Hepatocyte (in vitro differentiated cells): ENCODE measurements around the gene LRMDA. TPM values are rescaled to one million over a fixed set of nuclear protein-coding genes. Genes with fewer than 3 reads are reported as not detected.

ENCODE experiments used
- DNase-seq: peaks from one replicate; pipeline ENCODE4 v3.0.0-alpha.2; 2016; ENCODE audit warnings: low spot score
- H2AFZ ChIP-seq: fragments of 200-600 bp; sonication (generic); 2 replicates; pipeline ENCODE4 v1.6.0; 2016; ENCODE audit warnings: antibody characterized with exemption, mild to moderate bottlenecking
- H3K27ac ChIP-seq: fragments of 200-600 bp; sonication (generic); 2 replicates; pipeline ENCODE4 v1.5.1; 2016; ENCODE audit warnings: mild to moderate bottlenecking
- H3K27me3 ChIP-seq: fragments of 200-600 bp; sonication (generic); 2 replicates; pipeline ENCODE4 v1.6.1; 2016
- H3K36me3 ChIP-seq: fragments of 200-600 bp; sonication (generic); replicated peaks from 2 replicates; pipeline ENCODE4 v1.5.1; 2016; ENCODE audit warnings: low read depth; ENCODE audit not compliant: insufficient read depth
- H3K4me1 ChIP-seq: fragments of 200-600 bp; sonication (generic); 2 replicates; pipeline ENCODE4 v1.5.1; 2016; ENCODE audit warnings: mild to moderate bottlenecking, moderate library complexity; ENCODE audit not compliant: insufficient read depth
- H3K4me2 ChIP-seq: fragments of 200-600 bp; sonication (generic); 2 replicates; pipeline ENCODE4 v1.6.0; 2016
- H3K4me3 ChIP-seq: fragments of 200-600 bp; sonication (generic); 2 replicates; pipeline ENCODE4 v1.5.1; 2016; ENCODE audit warnings: mild to moderate bottlenecking
- H3K79me2 ChIP-seq: fragments of 200-600 bp; sonication (generic); 2 replicates; pipeline ENCODE4 v1.6.0; 2017; ENCODE audit warnings: mild to moderate bottlenecking
- H3K9me2 ChIP-seq: fragments of 200-600 bp; sonication (generic); replicated peaks from 2 replicates; pipeline ENCODE4 v1.6.0; 2017; ENCODE audit warnings: mild to moderate bottlenecking; ENCODE audit not compliant: insufficient read depth
- H3K9me3 ChIP-seq: fragments of 200-600 bp; sonication (generic); 2 replicates; pipeline ENCODE4 v1.5.1; 2016; ENCODE audit warnings: low read depth, mild to moderate bottlenecking
- H4K20me1 ChIP-seq: fragments of 200-600 bp; sonication (generic); 2 replicates; pipeline ENCODE4 v1.6.0; 2016; ENCODE audit warnings: mild to moderate bottlenecking; ENCODE audit not compliant: insufficient read depth, poor library complexity, severe bottlenecking
- EZH2 ChIP-seq: fragments of 200-600 bp; sonication (generic); IDR thresholded peaks from 2 replicates; pipeline ENCODE4 v1.6.1; 2016; ENCODE audit warnings: antibody characterized with exemption, mild to moderate bottlenecking, borderline replicate concordance
- EZH2phosphoT487 ChIP-seq: fragments of 200-600 bp; sonication (generic); IDR thresholded peaks from one replicate; pipeline ENCODE4 v1.6.1; 2018; ENCODE audit warnings: antibody characterized with exemption, mild to moderate bottlenecking, low read depth, moderate library complexity; ENCODE audit not compliant: unreplicated experiment, severe bottlenecking
- whole genome bisulfite sequencing: methylation state at CpG from one replicate; pipeline ENCODE4 v1.1.6; 2016; ENCODE audit warnings: low lambda C conversion rate; ENCODE audit errors: missing lambda C conversion rate; 5-methylcytosine and 5-hydroxymethylcytosine counted together
- polyA plus RNA-seq: library from polyadenylated mRNA; unstranded; fragments of >200 nt; fragmentation: Nextera tagmentation; extraction: Ambion mirVana; gene quantifications from 2 replicates; pipeline ENCODE4 v1.2.1, GENCODE V29; 2016
- total RNA-seq: library from RNA; depleted of rRNA; stranded (reverse); fragments of >200 nt; gene quantifications from 2 replicates; pipeline ENCODE4 v1.2.3, GENCODE V29; 2014
- TF ChIP-seq, protein P1 (sequence below): fragments of 200-600 bp; sonication (generic); IDR thresholded peaks from 2 replicates; pipeline ENCODE4 v1.5.1; 2016; ENCODE audit warnings: antibody characterized with exemption, mild to moderate bottlenecking; ENCODE audit not compliant: poor library complexity

The LRMDA gene
- total and polyA plus RNA-seq, 2 experiments from 2014 or later: 5.6 to 15.7 TPM

DNA sequence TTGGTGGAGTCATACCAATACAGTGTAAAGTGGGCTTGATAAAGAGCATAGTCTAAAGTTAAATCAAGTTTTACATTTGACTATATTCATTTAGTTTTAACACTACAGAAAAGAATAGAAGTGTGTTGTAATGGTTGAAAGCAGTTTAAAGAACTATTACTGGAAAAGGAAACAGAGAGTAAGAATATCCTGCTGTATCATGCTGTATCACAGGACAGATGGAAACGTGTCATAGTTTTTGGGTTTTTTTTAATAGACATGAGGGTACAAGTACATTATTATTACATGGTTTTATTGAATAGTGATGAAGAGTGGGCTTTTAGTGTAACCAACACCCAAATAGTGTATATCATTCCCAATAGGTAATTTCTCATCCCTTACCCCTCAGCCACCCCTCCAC lies 944.3 kb downstream of the LRMDA start:
- no peaks in the 10 kb centered on the region for H3K27me3 ChIP-seq
- H3K9me3 ChIP-seq: peaks cover 4% of the 10 kb centered on the region
- no peak overlapping the region for H3K27ac ChIP-seq
- TF ChIP-seq EZH2phosphoT487 (no peak), EZH2 (no peak)
- TF ChIP-seq, protein P1, sequence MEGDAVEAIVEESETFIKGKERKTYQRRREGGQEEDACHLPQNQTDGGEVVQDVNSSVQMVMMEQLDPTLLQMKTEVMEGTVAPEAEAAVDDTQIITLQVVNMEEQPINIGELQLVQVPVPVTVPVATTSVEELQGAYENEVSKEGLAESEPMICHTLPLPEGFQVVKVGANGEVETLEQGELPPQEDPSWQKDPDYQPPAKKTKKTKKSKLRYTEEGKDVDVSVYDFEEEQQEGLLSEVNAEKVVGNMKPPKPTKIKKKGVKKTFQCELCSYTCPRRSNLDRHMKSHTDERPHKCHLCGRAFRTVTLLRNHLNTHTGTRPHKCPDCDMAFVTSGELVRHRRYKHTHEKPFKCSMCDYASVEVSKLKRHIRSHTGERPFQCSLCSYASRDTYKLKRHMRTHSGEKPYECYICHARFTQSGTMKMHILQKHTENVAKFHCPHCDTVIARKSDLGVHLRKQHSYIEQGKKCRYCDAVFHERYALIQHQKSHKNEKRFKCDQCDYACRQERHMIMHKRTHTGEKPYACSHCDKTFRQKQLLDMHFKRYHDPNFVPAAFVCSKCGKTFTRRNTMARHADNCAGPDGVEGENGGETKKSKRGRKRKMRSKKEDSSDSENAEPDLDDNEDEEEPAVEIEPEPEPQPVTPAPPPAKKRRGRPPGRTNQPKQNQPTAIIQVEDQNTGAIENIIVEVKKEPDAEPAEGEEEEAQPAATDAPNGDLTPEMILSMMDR: no peak
- DNase-seq: no peak
- no peaks in the 10 kb centered on the region for H3K9me2 ChIP-seq
- no peaks in the 10 kb centered on the region for H3K79me2 ChIP-seq
- WGBS: 89% methylated on average over 1 of the region's 1 CpG
- H4K20me1 ChIP-seq: no peaks in the 10 kb centered on the region
- no peak overlapping the region for H2AFZ ChIP-seq
- H3K4me3 ChIP-seq: no peak overlapping the region
- H3K4me1 ChIP-seq: no peaks in the 10 kb centered on the region
- no peaks in the 10 kb centered on the region for H3K36me3 ChIP-seq
- H3K4me2 ChIP-seq: no peak overlapping the region

DNA sequence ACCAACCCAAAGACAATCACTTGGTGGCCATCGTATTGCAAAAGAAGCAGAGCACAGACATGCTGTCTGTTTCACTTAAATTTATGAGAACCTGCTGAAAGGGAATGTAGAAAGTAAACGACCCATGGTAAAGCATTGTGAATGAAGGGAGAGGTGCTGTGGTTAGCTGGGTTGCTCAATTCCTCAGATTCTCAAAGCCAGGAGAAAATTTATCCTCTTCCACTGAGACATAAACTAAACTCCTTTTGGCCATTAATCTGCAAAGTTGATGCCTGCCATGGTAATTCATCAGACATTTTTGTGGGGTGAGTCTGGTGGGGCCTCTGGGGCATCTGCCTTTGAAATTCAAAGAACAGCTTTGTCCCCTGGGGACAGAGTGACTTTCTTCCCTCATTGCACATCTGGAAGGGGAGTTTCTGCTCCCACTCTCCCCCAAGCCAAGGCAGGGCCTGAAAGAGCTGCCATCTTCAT lies 951.0 kb downstream of the LRMDA start:
- no peak overlapping the region for H3K27ac ChIP-seq
- 46% methylated on average over 2 of the region's 2 CpGs for WGBS
- no peak overlapping the region for H3K4me2 ChIP-seq
- H3K9me3 ChIP-seq: peaks cover 4% of the 10 kb centered on the region
- H3K79me2 ChIP-seq: no peaks in the 10 kb centered on the region
- H3K4me3 ChIP-seq: no peak overlapping the region
- TF ChIP-seq, protein P1: no peak
- TF ChIP-seq EZH2phosphoT487 (no peak), EZH2 (no peak)
- no peaks in the 10 kb centered on the region for H3K4me1 ChIP-seq
- no peaks in the 10 kb centered on the region for H3K36me3 ChIP-seq
- no peaks in the 10 kb centered on the region for H3K9me2 ChIP-seq
- H2AFZ ChIP-seq: no peak overlapping the region
- H4K20me1 ChIP-seq: no peaks in the 10 kb centered on the region
- no peaks in the 10 kb centered on the region for H3K27me3 ChIP-seq
- no peak for DNase-seq

DNA sequence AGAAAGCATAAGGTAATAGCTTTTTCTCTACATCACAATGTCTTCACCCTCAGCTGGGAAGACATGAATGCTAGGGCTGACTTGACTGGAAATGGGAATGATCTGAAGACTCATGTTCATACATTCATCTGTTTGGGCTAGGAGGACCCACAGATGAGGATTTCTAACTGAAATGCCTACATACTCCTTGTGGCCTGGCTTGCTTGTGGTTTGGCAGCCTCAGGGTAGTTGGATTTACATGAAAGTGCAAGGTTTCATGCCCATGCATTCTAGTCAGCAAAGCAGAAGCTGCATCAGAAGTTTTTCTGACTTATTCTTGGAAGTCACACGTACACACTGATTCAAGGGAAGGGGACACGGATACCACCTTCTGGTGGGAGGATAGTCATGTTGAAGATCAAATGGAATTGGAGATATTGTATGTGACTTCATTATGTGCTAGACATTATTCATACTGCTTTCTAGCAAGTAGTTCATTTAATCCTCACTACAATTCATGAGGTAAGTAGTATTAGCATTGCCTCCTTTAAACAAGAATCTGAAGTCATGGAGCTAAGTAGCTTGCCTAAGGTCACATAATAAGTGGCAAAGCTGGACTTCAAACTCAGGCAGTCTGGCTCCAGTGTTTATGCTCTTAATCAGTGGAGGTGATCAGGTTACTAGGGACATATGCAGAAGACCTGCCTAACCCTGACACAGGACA lies 957.0 kb downstream of the LRMDA start:
- Histone ChIP-seq H3K9me2 (no peaks in the 10 kb centered on the region), H3K27me3 (no peaks in the 10 kb centered on the region), H3K27ac (no peak overlapping the region), H3K4me3 (no peak overlapping the region), H4K20me1 (no peaks in the 10 kb centered on the region), H2AFZ (no peak overlapping the region), H3K4me1 (no peaks in the 10 kb centered on the region), H3K79me2 (no peaks in the 10 kb centered on the region), H3K9me3 (no peaks in the 10 kb centered on the region), H3K36me3 (no peaks in the 10 kb centered on the region), H3K4me2 (no peak overlapping the region)
- TF ChIP-seq, protein P1: no peak
- TF ChIP-seq EZH2phosphoT487: no peak
- TF ChIP-seq EZH2: no peak
- WGBS: 94% methylated on average over 2 of the region's 2 CpGs
- DNase-seq: no peak
